H9 (cell line): ENCODE measurements around the gene MESD. TPM values are rescaled to one million over a fixed set of nuclear protein-coding genes. Genes with fewer than 3 reads are reported as not detected.

Experiments used
- DNase-seq: peaks from one replicate; pipeline ENCODE4 v3.0.0-alpha.2; 2017
- H2AFZ ChIP-seq: one replicate; pipeline ENCODE4 v1.6.1; 2013; ENCODE audit warnings: mild to moderate bottlenecking, low read length, control low read depth, moderate library complexity
- H2AK5ac ChIP-seq: 2 replicates; pipeline ENCODE4 v1.6.1; 2013; ENCODE audit warnings: low read length, control low read depth, mixed read lengths; ENCODE audit not compliant: insufficient read length
- H2BK120ac ChIP-seq: one replicate; pipeline ENCODE4 v1.6.1; 2013; ENCODE audit warnings: low read depth, mild to moderate bottlenecking, low read length, control low read depth, inconsistent platforms; ENCODE audit not compliant: poor library complexity, severe bottlenecking
- H2BK12ac ChIP-seq: 2 replicates; pipeline ENCODE4 v1.6.1; 2013; ENCODE audit warnings: low read length, control low read depth, mixed read lengths, low read depth; ENCODE audit not compliant: insufficient read length
- H2BK15ac ChIP-seq: 2 replicates; pipeline ENCODE4 v1.6.1; 2013; ENCODE audit warnings: low read depth, low read length, control low read depth
- H2BK20ac ChIP-seq: one replicate; pipeline ENCODE4 v1.6.1; 2013; ENCODE audit warnings: low read depth, mild to moderate bottlenecking, low read length, control low read depth, inconsistent platforms; ENCODE audit not compliant: poor library complexity, severe bottlenecking
- H2BK5ac ChIP-seq: 2 replicates; pipeline ENCODE4 v1.6.1; 2013; ENCODE audit warnings: low read length, control low read depth, mixed read lengths; ENCODE audit not compliant: insufficient read length
- H3K14ac ChIP-seq: 2 replicates; pipeline ENCODE4 v1.6.1; 2013; ENCODE audit warnings: low read length, control low read depth; ENCODE audit not compliant: insufficient read depth
- H3K18ac ChIP-seq: 2 replicates; pipeline ENCODE4 v1.6.1; 2013; ENCODE audit warnings: low read depth, mild to moderate bottlenecking, mixed read lengths, low read length, control low read depth; ENCODE audit not compliant: insufficient read length
- H3K23ac ChIP-seq: 2 replicates; pipeline ENCODE4 v1.6.1; 2013; ENCODE audit warnings: low read length, control low read depth, mixed read lengths, low read depth; ENCODE audit not compliant: insufficient read length
- H3K23me2 ChIP-seq: 2 replicates; pipeline ENCODE4 v1.6.1; 2013; ENCODE audit warnings: low read depth, mild to moderate bottlenecking, mixed read lengths, low read length, control low read depth; ENCODE audit not compliant: insufficient read length, poor library complexity, severe bottlenecking
- H3K27ac ChIP-seq: 2 replicates; pipeline ENCODE4 v1.5.1; 2013; ENCODE audit warnings: low read length, control low read depth, mixed read lengths, low read depth; ENCODE audit not compliant: insufficient read length
- H3K27me3 ChIP-seq: 2 replicates; pipeline ENCODE4 v1.6.1; 2013; ENCODE audit warnings: low read length, control low read depth, inconsistent platforms; ENCODE audit not compliant: insufficient read depth
- H3K4ac ChIP-seq: 2 replicates; pipeline ENCODE4 v1.6.1; 2013; ENCODE audit warnings: low read depth, mild to moderate bottlenecking, control low read depth, inconsistent platforms, low read length, moderate library complexity
- H3K4me1 ChIP-seq: 2 replicates; pipeline ENCODE4 v1.6.1; 2013; ENCODE audit warnings: low read length, control low read depth, inconsistent platforms; ENCODE audit not compliant: insufficient read depth
- H3K4me2 ChIP-seq: 2 replicates; pipeline ENCODE4 v1.6.1; 2013; ENCODE audit warnings: low read length, control low read depth, mixed read lengths; ENCODE audit not compliant: insufficient read length, insufficient read depth
- H3K56ac ChIP-seq: 2 replicates; pipeline ENCODE4 v1.6.1; 2013; ENCODE audit warnings: low read depth, mild to moderate bottlenecking, mixed read lengths, low read length, control low read depth; ENCODE audit not compliant: insufficient read length
- H3K79me1 ChIP-seq: 2 replicates; pipeline ENCODE4 v1.6.1; 2013; ENCODE audit warnings: low read depth, mild to moderate bottlenecking, moderate library complexity, low read length, control low read depth, inconsistent platforms; ENCODE audit not compliant: insufficient read depth, poor library complexity, severe bottlenecking
- H3K79me2 ChIP-seq: 2 replicates; pipeline ENCODE4 v1.6.1; 2013; ENCODE audit warnings: low read length, control low read depth, inconsistent platforms; ENCODE audit not compliant: insufficient read depth
- H3K9ac ChIP-seq: 2 replicates; pipeline ENCODE4 v1.6.1; 2013; ENCODE audit warnings: low read length, control low read depth, mixed read lengths; ENCODE audit not compliant: insufficient read length; ENCODE audit errors: extremely low read depth
- H3K9me3 ChIP-seq: one replicate; pipeline ENCODE4 v1.6.1; 2013; ENCODE audit warnings: low read depth, low read length, inconsistent platforms; ENCODE audit not compliant: control insufficient read depth
- H3T11ph ChIP-seq: one replicate; pipeline ENCODE4 v1.6.1; 2013; ENCODE audit warnings: mild to moderate bottlenecking, low read length, control low read depth, inconsistent platforms
- H4K20me1 ChIP-seq: one replicate; pipeline ENCODE4 v1.6.1; 2013; ENCODE audit not compliant: control insufficient read depth, insufficient read length, insufficient read depth
- H4K5ac ChIP-seq: 2 replicates; pipeline ENCODE4 v1.6.1; 2013; ENCODE audit warnings: low read depth, mild to moderate bottlenecking, mixed read lengths, low read length, control low read depth; ENCODE audit not compliant: insufficient read length
- H4K8ac ChIP-seq: replicated peaks from 2 replicates; pipeline ENCODE4 v1.6.1; 2013; ENCODE audit warnings: low read length, control low read depth, mixed read lengths, low read depth; ENCODE audit not compliant: insufficient read length
- H4K91ac ChIP-seq: 2 replicates; pipeline ENCODE4 v1.6.1; 2013; ENCODE audit warnings: low read depth, mild to moderate bottlenecking, moderate library complexity, mixed read lengths, low read length, control low read depth; ENCODE audit not compliant: insufficient read length
- H3K27ac Mint-ChIP-seq, 3 experiments: 2 replicates in 2 of 3; 3 replicates in 1 of 3; pipeline ENCODE4 v1.8.0; 2020 to 2021; ENCODE audit warnings: mixed read lengths in 3 of 3, mild to moderate bottlenecking in 1 of 3, moderate library complexity in 1 of 3
- H3K27me3 Mint-ChIP-seq: 2 replicates; pipeline ENCODE4 v1.8.0; 2021; ENCODE audit warnings: low read depth, mild to moderate bottlenecking, moderate library complexity, mixed read lengths
- H3K36me3 Mint-ChIP-seq, 3 experiments: 2 replicates in 2 of 3; 3 replicates in 1 of 3; pipeline ENCODE4 v1.8.0; 2020 to 2021; ENCODE audit warnings: low read depth in 3 of 3, mixed read lengths in 3 of 3; ENCODE audit not compliant: insufficient read depth in 1 of 3
- H3K4me1 Mint-ChIP-seq, 2 experiments: 2 replicates each; pipeline ENCODE4 v1.8.0; 2020; ENCODE audit warnings: mixed read lengths in 2 of 2
- H3K4me3 Mint-ChIP-seq, 2 experiments: 2 replicates in 1 of 2; 3 replicates in 1 of 2; pipeline ENCODE4 v1.8.0; 2020 to 2021; ENCODE audit warnings: mild to moderate bottlenecking in 2 of 2, mixed read lengths in 2 of 2, moderate library complexity in 1 of 2
- H3K9me3 Mint-ChIP-seq, 2 experiments: 2 replicates in 1 of 2; 3 replicates in 1 of 2; pipeline ENCODE4 v1.8.0; 2020; ENCODE audit warnings: mild to moderate bottlenecking in 2 of 2, mixed read lengths in 2 of 2, moderate library complexity in 1 of 2
- WGBS: extraction: QIAGEN DNeasy Blood & Tissue Kit; methylation state at CpG from one replicate; pipeline ENCODE4 v1.1.7; 2013; ENCODE audit warnings: missing lambda C conversion rate, low lambda C conversion rate, mixed read lengths; ENCODE audit not compliant: insufficient read length; ENCODE audit errors: extremely low coverage; 5-methylcytosine and 5-hydroxymethylcytosine counted together
- total RNA-seq: library from RNA; stranded (reverse); gene quantifications from 2 replicates; pipeline ENCODE4 v1.2.1, GENCODE V29; 2021
- TF ChIP-seq, protein P1 (sequence below): fragments of 200-600 bp; sonication (generic); conservative IDR thresholded peaks from 3 replicates; pipeline ENCODE4 v1.8.0; 2021; ENCODE audit warnings: antibody characterized with exemption, mild to moderate bottlenecking

Gene MESD
- total RNA-seq, 1 experiment from 2014 or later, result 29.1 TPM

DNA sequence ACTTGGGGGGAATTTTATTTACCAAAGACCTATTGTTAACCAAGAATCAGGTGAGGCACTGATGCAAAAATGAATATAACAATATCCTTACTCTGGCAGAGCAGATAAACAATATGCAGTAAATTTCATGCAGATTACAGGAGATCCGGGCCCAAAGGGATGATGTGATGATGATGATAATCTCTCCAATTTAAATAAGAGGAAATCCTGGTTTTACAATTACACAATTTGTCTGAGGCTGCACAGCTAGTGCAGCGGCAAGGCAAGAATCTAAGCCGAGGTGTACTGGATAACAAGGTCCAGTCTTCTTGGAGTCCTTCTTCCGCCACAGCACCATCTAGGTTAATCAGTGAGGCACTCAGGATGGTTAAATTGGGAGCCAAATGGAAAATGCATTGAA lies 2.4 kb upstream of the MESD start:
- H2BK15ac ChIP-seq, result no peak overlapping the region
- no peaks in the 10 kb centered on the region for H3K27me3 ChIP-seq
- no peak overlapping the region for H3K27ac Mint-ChIP-seq
- H2AFZ ChIP-seq, result no peak overlapping the region
- no peak overlapping the region for H3K9ac ChIP-seq
- no peak overlapping the region for H4K5ac ChIP-seq
- no peak overlapping the region for H3K27ac ChIP-seq
- no peak overlapping the region for H3K4me2 ChIP-seq
- H4K20me1 ChIP-seq, result no peaks in the 10 kb centered on the region
- peaks cover 8% of the 10 kb centered on the region for H3K79me1 ChIP-seq
- no peaks in the 10 kb centered on the region for H3K9me3 ChIP-seq
- DNase-seq, result no peak
- H3K4ac ChIP-seq, result no peak overlapping the region
- no peak overlapping the region for H2BK120ac ChIP-seq
- WGBS, result no CpG with 5 or more reads among the region's 4 CpGs
- H2BK5ac ChIP-seq, result no peak overlapping the region
- no peak overlapping the region for H3K4me3 Mint-ChIP-seq
- H2AK5ac ChIP-seq, result no peak overlapping the region
- no peak overlapping the region for H4K91ac ChIP-seq
- no peak overlapping the region for H3T11ph ChIP-seq
- H3K79me2 ChIP-seq, result peaks cover 21% of the 10 kb centered on the region
- TF ChIP-seq, protein P1, sequence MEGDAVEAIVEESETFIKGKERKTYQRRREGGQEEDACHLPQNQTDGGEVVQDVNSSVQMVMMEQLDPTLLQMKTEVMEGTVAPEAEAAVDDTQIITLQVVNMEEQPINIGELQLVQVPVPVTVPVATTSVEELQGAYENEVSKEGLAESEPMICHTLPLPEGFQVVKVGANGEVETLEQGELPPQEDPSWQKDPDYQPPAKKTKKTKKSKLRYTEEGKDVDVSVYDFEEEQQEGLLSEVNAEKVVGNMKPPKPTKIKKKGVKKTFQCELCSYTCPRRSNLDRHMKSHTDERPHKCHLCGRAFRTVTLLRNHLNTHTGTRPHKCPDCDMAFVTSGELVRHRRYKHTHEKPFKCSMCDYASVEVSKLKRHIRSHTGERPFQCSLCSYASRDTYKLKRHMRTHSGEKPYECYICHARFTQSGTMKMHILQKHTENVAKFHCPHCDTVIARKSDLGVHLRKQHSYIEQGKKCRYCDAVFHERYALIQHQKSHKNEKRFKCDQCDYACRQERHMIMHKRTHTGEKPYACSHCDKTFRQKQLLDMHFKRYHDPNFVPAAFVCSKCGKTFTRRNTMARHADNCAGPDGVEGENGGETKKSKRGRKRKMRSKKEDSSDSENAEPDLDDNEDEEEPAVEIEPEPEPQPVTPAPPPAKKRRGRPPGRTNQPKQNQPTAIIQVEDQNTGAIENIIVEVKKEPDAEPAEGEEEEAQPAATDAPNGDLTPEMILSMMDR, result no peak
- peaks cover 2% of the 10 kb centered on the region for H3K4me1 ChIP-seq
- H2BK20ac ChIP-seq, result no peak overlapping the region
- no peaks in the 10 kb centered on the region for H3K27me3 Mint-ChIP-seq
- no peak overlapping the region for H3K56ac ChIP-seq
- H2BK12ac ChIP-seq, result no peak overlapping the region
- H3K23me2 ChIP-seq, result peaks cover 8% of the 10 kb centered on the region
- H3K9me3 Mint-ChIP-seq, result no peaks in the 10 kb centered on the region
- H3K36me3 Mint-ChIP-seq, result peaks cover 0 to 7% (median under 1%) of the 10 kb centered on the region in 3 experiments; a peak in 3 of 7 replicates
- H3K18ac ChIP-seq, result no peak overlapping the region
- peaks cover 23 to 26% of the 10 kb centered on the region in 2 experiments for H3K4me1 Mint-ChIP-seq
- H3K14ac ChIP-seq, result no peak overlapping the region
- no peak overlapping the region for H4K8ac ChIP-seq
- H3K23ac ChIP-seq, result no peak overlapping the region
